Muscle of leg (tissue), 16 donors: ENCODE data around the gene LRRC37A3. TPM values are rescaled to one million over a fixed set of nuclear protein-coding genes. Genes with fewer than 3 reads are reported as not detected.
A peak's percentile ranks its signal among the peaks of the same experiment; 100 is the strongest.
"Not testable (repeated sequence)": the region's sequence is repeated elsewhere in the genome, so short reads cannot be mapped to it uniquely, and the experiment has no call there.

Experiments
- DNase-seq: peaks from one replicate; pipeline ENCODE4 v3.0.0; 2013
- H3K27ac ChIP-seq: one replicate; pipeline ENCODE4 v1.5.1; 2013; ENCODE audit warnings: mild to moderate bottlenecking, low read length, control low read depth
- H3K27me3 ChIP-seq: one replicate; pipeline ENCODE4 v1.6.1; 2013; ENCODE audit warnings: low read length; ENCODE audit not compliant: control insufficient read depth, insufficient read depth
- H3K36me3 ChIP-seq: one replicate; pipeline ENCODE4 v1.6.1; 2013; ENCODE audit warnings: low read length; ENCODE audit not compliant: control insufficient read depth, insufficient read depth
- H3K4me1 ChIP-seq: one replicate; pipeline ENCODE4 v1.6.1; 2013; ENCODE audit warnings: low read length; ENCODE audit not compliant: control insufficient read depth, insufficient read depth
- H3K4me3 ChIP-seq: one replicate; pipeline ENCODE4 v1.5.1; 2013; ENCODE audit warnings: low read length, control low read depth
- H3K9me3 ChIP-seq: replicated peaks from 2 replicates; pipeline ENCODE4 v1.6.1; 2013; ENCODE audit warnings: low read depth, low read length; ENCODE audit not compliant: control insufficient read depth
- WGBS: methylation state at CpG from one replicate; pipeline ENCODE4 v1.1.5; 2013; ENCODE audit warnings: missing lambda C conversion rate; ENCODE audit not compliant: insufficient coverage; 5-methylcytosine and 5-hydroxymethylcytosine counted together
- long read RNA-seq, 11 donors: transcript quantifications; one replicate each; lab custom pipeline, GENCODE V29; 2026
- polyA plus RNA-seq, 8 donors: library from polyadenylated mRNA; unstranded; fragments of 120-200 nt; gene quantifications; one replicate each; pipeline versions ENCODE4 v1.2.1 to v1.2.3, GENCODE V29; 2013; ENCODE audit warnings: inconsistent platforms in 1 of 8, low replicate concordance in 1 of 8; ENCODE audit not compliant: insufficient read length in 8 of 8, insufficient read depth in 1 of 8
- total RNA-seq: library from RNA; stranded (reverse); fragments of 120-200 nt; gene quantifications from one replicate; pipeline ENCODE4 v1.2.4, GENCODE V29; 2013

LRRC37A3 gene
- total RNA-seq (4.5 TPM), polyA plus RNA-seq (10 to 100 TPM in 3 of 8 donors, 1 to 10 TPM in 5; 6.5 to 15.2 (median 8.3) TPM)
- long read RNA-seq, donor 1, result 0 reads
- long read RNA-seq, donor 2, result 0 reads
- long read RNA-seq, donor 3, result 0 reads
- long read RNA-seq, donor 4, result 0 reads
- long read RNA-seq, donor 5, partial matches to known transcripts, result 5 of 5 reads
- long read RNA-seq, donor 5, other reads (novel, unspliced or antisense), result 0 of 5 reads
- long read RNA-seq, donor 6, result 0 reads
- long read RNA-seq, donor 7, result 0 reads
- long read RNA-seq, donor 8, result 0 reads
- long read RNA-seq, donor 9, result 0 reads
- long read RNA-seq, donor 10, partial matches to known transcripts, result 5 of 5 reads
- long read RNA-seq, donor 10, other reads (novel, unspliced or antisense), result 0 of 5 reads
- long read RNA-seq, donor 11, result 0 reads

DNA sequence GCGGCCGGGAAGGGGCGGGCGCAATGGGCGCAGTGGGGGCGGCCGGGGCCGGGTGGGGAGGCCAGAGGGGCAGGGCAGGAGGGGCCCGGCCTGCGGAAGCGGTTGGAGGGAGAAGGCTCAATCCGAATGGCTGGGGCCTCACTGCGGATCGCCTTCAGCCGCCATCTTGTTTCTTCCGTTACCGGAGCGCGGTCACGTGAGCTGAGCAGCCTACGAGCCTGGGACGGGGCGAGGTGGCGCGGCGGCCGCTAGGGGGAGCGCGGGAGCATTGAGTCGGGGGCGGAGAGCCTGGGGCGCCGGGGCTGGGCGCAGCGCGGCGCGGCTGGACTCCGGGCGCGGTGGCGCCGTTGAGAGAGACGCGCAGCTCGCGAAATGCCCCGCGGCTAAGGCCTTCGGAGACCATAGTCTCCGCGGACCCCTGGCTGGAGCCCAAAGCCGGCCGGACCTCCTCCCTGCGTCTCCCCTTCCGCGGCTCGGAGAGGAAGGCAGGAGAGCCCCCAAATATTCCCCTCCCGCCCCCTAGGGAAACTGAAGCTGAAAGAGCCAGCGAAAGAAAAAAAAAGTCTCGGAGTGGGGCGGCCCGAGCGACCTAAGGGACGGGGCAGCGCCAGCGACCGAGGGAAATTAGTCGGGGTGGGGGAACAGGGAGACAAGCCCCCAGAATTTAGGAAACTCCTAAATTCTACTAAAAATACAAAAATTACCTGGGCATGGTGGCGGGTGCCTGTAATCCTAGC lies at the start of gene LRRC37A3:
LRRC37A3 (minus strand) TSS at position 190 of the 737 bp plus-strand sequence. CDS start 22,221 bp downstream, outside the sequence.
- Histone ChIP-seq H3K4me3 (peak within 1 kb of the TSS; percentile 57), H3K27ac (peak within 1 kb of the TSS; percentile 89)
- peak; percentile 99 for DNase-seq
- not testable (repeated sequence) for H3K27me3 ChIP-seq, H3K9me3 ChIP-seq, H3K4me1 ChIP-seq, H3K36me3 ChIP-seq
- under 1% methylated on average over 40 of the region's 70 CpGs for WGBS

GRCh38 chr17:64965873-64966287 lies 46.6 kb upstream of the LRRC37A3 start:
- H3K4me3 ChIP-seq, result peak overlapping the region; percentile 4
- not testable (repeated sequence) for H3K9me3 ChIP-seq, H3K27me3 ChIP-seq, H3K36me3 ChIP-seq, H3K4me1 ChIP-seq
- H3K27ac ChIP-seq, result peak overlapping the region; percentile 62
- DNase-seq, result peak; percentile 80
- 2% methylated on average over 18 of the region's 35 CpGs for WGBS

DNA sequence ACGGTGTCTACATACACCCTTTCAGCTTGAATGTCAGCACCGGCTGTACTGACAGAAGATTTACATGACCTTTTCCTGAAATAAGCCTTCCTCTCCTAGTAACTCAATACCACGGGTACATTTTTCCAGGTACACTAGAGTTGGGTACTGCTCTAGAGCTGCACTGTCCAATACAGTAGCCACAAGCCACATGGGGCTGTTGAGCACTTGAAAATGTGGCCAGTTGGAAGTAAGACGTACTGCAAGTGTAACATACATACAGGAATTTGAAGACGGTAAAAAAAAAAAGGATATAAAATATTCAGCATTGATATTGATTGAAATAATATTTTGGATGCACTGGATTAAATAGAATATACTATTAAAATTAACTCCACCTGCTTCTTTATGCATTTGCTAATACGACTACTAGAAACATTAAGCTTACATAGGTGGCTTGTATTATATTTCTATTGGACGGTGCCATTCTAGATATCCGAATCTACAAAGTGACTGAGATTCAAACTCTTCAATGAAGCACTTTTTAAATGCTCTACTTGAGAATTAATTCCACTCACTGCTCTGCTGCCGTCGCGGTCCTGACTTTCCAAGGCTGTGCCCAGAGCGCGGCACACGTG lies 46.1 kb upstream of the LRRC37A3 start:
- not testable (repeated sequence) for H3K4me1 ChIP-seq, H3K27me3 ChIP-seq, H3K9me3 ChIP-seq, H3K36me3 ChIP-seq, H3K4me3 ChIP-seq, DNase-seq
- H3K27ac ChIP-seq, result peak overlapping the region; percentile 62
- WGBS, result no CpG with 5 or more reads among the region's 14 CpGs

DNA sequence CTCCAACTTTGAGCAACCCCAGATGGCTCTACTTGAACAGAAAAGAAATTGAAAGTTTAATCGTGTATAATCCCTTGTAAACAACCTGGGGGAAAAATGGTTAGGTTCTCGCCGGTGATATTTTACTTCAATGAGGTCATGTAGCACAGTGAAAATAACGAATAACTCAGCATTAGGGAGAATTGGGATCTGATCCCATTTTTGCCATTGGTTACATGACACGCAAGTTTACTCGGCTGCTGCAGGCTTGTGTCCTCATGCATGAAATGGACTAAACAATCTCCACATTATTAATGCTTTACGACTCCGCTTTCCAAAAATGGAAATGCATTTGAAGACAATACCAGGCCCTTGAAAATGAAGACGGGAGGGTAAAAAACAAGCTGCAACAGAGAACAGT lies 45.5 kb upstream of the LRRC37A3 start:
- WGBS, result 75% methylated on average over 6 of the region's 9 CpGs
- DNase-seq, result peak; percentile 22

GRCh38 chr17:64963814-64964213 lies 44.5 kb upstream of the LRRC37A3 start:
- not testable (repeated sequence) for H3K4me1 ChIP-seq, H3K27me3 ChIP-seq, H3K36me3 ChIP-seq, DNase-seq, H3K27ac ChIP-seq, H3K9me3 ChIP-seq, H3K4me3 ChIP-seq
- WGBS, result 94% methylated on average over 2 of the region's 2 CpGs

More for the DNA sequence above, 45.5 kb upstream of the LRRC37A3 start:
- H3K9me3 ChIP-seq, result no peaks in the 10 kb centered on the region
- H3K36me3 ChIP-seq, result no peaks in the 10 kb centered on the region
- H3K4me3 ChIP-seq, result no peak overlapping the region
- H3K4me1 ChIP-seq, result peaks cover 6% of the 10 kb centered on the region
- peak overlapping the region; percentile 29 for H3K27ac ChIP-seq
- H3K27me3 ChIP-seq, result no peaks in the 10 kb centered on the region

- H3K36me3 ChIP-seq, H3K9me3 ChIP-seq, H3K27me3 ChIP-seq, H3K4me3 ChIP-seq, H3K27ac ChIP-seq, H3K4me1 ChIP-seq: not testable (repeated sequence)
- peak; percentile 80 for DNase-seq
- 2% methylated on average over 6 of the region's 13 CpGs for WGBS
Observed at GRCh38 chr17:64961563-64962378, 42.5 kb upstream of the LRRC37A3 start.

DNA sequence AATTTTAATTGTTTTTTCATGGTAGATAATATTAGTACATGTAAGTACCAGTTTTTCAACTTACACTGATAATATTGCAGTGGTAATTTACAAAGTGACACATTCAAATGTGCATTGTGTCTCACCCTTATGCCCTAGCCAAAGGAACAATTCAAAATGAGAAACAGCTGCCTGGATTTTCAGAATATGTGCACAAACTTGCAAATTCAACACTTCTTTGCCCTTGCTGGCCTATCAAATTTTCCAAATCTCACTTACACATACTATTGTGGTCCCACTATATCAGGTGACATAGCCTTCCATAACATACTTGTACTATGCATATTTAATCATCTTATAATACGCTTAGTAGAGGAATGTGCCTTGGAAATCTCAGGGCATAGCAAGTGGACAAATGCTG lies 32.6 kb upstream of the LRRC37A3 start:
- no peak for DNase-seq
- WGBS, result no CpG with 5 or more reads among the region's 1 CpG
- Histone ChIP-seq H3K4me1 (no peaks in the 10 kb centered on the region), H3K27me3 (no peaks in the 10 kb centered on the region), H3K4me3 (no peak overlapping the region), H3K9me3 (no peaks in the 10 kb centered on the region), H3K27ac (no peak overlapping the region), H3K36me3 (no peaks in the 10 kb centered on the region)

- Histone ChIP-seq H3K27ac (no peak overlapping the region), H3K4me1 (no peaks in the 10 kb centered on the region), H3K36me3 (no peaks in the 10 kb centered on the region), H3K9me3 (no peaks in the 10 kb centered on the region), H3K4me3 (no peak overlapping the region), H3K27me3 (no peaks in the 10 kb centered on the region)
- no peak for DNase-seq
- 100% methylated on average over 1 of the region's 5 CpGs for WGBS
Observed at GRCh38 chr17:64950871-64951270, 31.6 kb upstream of the LRRC37A3 start.

DNA sequence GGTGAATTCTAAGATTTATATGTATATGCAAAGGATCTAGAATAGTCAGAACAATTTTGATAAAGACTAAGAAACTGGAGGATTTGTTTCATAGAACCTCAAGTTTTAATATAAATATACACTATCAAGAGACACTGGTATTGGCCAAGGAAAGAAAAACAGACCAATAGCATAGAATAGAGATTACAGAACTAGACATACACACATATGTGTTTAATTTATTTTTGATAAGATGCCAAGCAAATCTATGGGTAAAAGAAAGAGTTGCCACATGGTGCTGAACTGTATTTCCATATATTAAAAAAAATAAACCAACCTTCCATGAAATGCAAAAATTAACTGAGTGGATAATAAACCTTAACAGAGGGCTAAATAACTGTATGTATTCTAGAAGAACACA lies 27.9 kb upstream of the LRRC37A3 start:
- H3K27ac ChIP-seq, result no peak overlapping the region
- no peaks in the 10 kb centered on the region for H3K4me1 ChIP-seq
- no peak for DNase-seq
- H3K36me3 ChIP-seq, result no peaks in the 10 kb centered on the region
- no peaks in the 10 kb centered on the region for H3K27me3 ChIP-seq
- H3K4me3 ChIP-seq, result no peak overlapping the region
- H3K9me3 ChIP-seq, result no peaks in the 10 kb centered on the region
